NB4 (cell line): ENCODE measurements around the gene ARHGAP18.

ENCODE experiments used
- DNase-seq: peaks from one replicate; pipeline ENCODE4 v3.0.0; 2010; ENCODE audit warnings: low read depth
- H3K4me3 ChIP-seq: one replicate; pipeline ENCODE4 v1.5.1; 2011; ENCODE audit warnings: mild to moderate bottlenecking, low read depth, low read length, moderate library complexity
- CTCF ChIP-seq: IDR thresholded peaks from one replicate; pipeline ENCODE4 v1.5.1; 2012; ENCODE audit warnings: low read depth, low read length
- MAX ChIP-seq: IDR thresholded peaks from 2 replicates; pipeline ENCODE4 v1.6.1; 2011; ENCODE audit warnings: low read depth, low read length
- MYC ChIP-seq: IDR thresholded peaks from 2 replicates; pipeline ENCODE4 v1.6.1; 2011; ENCODE audit warnings: low read depth, low read length
- POLR2A ChIP-seq: IDR thresholded peaks from 2 replicates; pipeline ENCODE4 v1.6.1; 2011; ENCODE audit warnings: mild to moderate bottlenecking; ENCODE audit not compliant: insufficient read length; ENCODE audit errors: extremely low read depth

Gene ARHGAP18

GRCh38 chr6:129646642-129647041 lies 63.3 kb downstream of the ARHGAP18 start:
- no peak overlapping the region for H3K4me3 ChIP-seq
- DNase-seq = no peak
- TF ChIP-seq MAX (no peak), MYC (no peak)

DNA sequence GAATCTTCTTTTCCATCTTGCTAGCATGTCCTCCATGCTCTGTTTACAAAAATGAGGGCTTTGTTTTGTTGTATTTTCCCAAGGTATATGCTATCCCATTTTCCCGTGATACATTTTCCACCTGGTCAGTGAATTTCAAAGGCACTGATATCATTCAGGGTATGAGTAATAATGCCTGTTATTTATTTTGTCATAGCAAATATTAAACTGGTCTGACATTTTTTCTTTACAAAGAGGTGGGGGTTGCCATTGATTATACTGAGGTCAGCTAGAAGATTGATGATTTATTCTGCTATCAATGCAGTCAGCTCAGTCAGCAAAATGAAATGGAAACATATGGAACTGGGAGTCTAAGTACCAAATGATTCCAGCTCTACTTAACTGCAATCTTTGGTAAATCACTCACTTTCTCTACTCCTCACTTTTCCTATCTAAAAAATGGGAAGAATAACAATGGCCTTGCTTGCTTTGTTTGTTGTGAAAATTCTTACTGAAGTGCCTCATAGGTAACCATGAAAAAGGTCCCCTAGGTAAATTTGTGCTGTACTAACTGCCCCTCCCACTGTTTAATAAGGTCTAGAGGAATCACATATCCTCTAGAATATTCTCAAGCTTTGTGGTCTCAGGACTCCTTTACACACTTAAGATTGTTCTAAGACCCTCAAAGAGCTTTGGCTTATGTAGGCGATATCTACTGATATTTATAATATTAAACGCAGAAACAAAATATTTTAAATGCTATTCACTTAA lies 64.0 kb downstream of the ARHGAP18 start:
- TF ChIP-seq POLR2A (no peak), MAX (no peak), CTCF (no peak), MYC (no peak)
- H3K4me3 ChIP-seq = no peak overlapping the region
- no peak for DNase-seq

- H3K4me3 ChIP-seq = no peak overlapping the region
- TF ChIP-seq CTCF = no peak
- no peak for TF ChIP-seq MAX
- TF ChIP-seq POLR2A = no peak
- TF ChIP-seq MYC = no peak
- DNase-seq = no peak
Observed at GRCh38 chr6:129645106-129645829, 64.7 kb downstream of the ARHGAP18 start.

DNA sequence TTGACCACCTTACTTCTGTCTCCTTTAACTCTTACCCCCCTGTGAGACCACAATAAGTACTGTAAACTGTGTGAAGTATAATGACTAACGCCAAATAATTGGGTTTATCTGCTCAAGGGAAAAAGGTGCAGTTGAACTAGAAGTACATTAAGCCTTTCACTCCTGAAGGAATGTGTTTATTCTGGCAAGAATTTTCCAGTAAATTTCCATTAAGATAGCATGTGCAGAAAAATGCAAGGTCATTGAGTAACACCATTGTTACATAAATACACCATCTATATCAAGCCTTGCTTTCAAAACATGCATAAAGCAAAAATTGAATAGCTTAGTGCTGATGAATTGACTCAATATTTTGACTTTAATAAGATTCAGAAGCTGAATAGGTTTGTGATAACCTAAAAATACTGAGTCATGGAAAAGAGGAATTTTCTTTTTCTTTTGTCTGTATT lies 65.4 kb downstream of the ARHGAP18 start:
- no peak for DNase-seq
- TF ChIP-seq MAX (no peak), POLR2A (no peak), CTCF (no peak)
- H3K4me3 ChIP-seq = no peak overlapping the region

GRCh38 chr6:129643968-129644367 lies 66.0 kb downstream of the ARHGAP18 start:
- no peak for DNase-seq
- TF ChIP-seq CTCF = no peak
- TF ChIP-seq MYC = no peak
- no peak for TF ChIP-seq MAX
- no peak for TF ChIP-seq POLR2A
- no peak overlapping the region for H3K4me3 ChIP-seq

DNA sequence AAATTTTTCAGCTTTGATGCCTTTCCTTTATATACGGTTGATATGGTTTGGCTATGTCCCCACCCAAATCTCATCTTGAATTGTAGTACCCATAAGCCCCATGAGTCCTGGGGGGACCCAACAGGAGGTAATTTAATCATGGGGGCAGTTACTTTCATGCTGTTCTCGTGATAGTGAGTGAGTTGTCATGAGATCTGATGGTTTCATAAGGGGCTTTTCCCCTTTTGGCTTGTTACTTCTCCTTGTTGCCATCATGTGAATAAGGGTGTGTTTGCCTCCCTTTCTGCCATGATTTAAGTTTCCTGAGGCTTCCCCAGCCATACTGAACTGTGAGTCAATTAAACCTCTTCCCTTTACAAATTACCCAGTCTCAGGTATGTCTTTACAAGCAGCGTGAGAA lies 66.8 kb downstream of the ARHGAP18 start:
- TF ChIP-seq MAX = no peak
- no peak for TF ChIP-seq POLR2A
- TF ChIP-seq MYC = no peak
- TF ChIP-seq CTCF = no peak
- H3K4me3 ChIP-seq = no peak overlapping the region
- no peak for DNase-seq
